Activated gamma-delta T cell treated with Interleukin-2 at 50 U/mL for 16 hours (primary cell): ENCODE results near the gene TBL1X.
A peak's percentile ranks its signal among the peaks of the same experiment; 100 is the strongest.

Source experiments
- DNase-seq: peaks from one replicate; pipeline ENCODE4 v3.0.0-alpha.2; 2020

The TBL1X gene

DNA sequence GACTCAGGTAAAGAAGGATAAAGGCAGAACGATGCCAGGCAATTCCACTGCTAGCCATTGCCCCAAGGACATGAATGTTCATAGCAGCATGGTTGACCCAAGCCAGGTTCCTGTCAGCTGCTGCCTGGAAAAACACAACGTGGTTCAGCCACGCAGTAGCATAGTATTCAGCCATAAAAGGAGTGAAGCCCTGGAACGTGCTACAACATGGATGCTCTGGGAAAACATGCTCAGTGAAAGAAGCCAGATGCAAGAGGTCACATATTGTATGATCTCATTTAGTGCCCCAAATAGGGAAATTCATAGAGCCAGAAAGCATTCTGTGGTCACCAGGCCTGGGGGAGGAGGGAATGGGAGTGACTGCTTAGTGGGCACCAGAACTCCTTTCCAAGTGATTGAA lies 170.9 kb downstream of the TBL1X start:
- no peak for DNase-seq

DNA sequence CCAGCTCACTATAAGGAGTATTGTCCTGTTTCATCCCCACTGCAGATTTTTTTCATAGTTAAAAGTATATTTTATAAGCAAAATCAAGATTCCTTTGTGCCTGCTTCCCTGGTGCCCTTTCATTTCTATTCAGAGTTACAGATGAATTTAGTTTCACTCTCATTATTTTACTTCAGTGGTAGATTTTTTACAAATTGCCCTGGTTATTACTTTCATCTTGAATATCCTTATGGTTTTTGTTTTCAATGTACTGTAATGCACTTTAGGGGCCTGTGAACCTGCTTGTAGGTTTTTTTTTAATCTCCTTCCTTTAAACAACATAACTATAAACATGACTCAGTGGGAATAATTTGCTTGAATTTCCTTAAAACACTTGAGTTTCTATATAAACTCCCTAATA lies 174.0 kb downstream of the TBL1X start:
- DNase-seq, result no peak

DNA sequence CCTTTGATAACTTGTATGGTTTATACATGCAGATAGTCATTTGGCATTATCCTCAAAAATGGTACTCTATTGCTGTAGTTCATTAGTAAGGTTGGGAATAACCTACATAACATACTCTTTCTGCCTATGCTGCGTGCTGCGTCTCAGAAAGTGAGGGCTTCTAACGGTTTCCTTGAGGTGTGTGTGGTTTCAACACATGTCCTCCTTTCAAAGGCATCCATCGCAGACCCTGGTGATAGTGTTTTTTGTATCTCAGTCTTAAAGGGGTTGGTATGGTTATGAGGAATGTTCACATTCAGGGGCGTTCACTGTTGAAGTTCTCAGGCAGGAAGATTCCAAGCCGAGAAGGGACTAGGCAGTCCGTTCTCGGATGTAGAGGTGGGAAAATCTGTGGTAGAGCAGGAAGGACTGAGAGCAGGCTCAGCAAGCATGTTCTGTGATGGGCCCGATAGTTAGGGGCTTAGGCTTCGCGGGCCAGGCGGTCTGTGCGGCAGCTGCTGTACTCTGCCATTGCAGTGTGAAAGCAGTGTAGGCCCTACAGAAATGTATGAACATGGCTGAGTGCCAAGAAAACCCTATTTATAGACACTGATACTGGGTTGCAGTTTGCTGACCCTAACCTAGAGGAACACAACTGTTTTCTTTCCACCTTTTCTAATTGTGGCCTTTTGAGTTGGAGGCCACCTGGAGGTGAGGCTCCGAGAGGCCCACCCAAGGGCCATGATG lies 177.6 kb downstream of the TBL1X start:
- DNase-seq, result no peak

DNA sequence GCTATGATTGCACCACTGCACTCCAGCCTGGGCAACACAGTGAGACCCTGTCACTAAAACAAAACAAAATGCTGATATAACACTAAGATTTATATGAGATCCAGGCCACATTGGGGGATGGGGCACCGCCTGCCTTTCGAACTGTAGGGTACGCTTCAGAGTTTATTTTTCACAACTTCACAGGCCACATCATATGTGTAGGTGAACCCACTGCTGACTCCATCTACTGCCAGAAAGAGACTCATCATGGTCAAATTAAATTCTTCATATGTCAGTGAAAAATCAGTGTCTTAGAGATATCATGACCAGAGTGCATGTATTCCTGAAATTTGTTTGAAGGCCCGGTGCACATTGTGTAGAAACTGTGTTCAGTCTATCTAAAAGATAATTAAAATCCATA lies 178.9 kb downstream of the TBL1X start:
- no peak for DNase-seq

DNA sequence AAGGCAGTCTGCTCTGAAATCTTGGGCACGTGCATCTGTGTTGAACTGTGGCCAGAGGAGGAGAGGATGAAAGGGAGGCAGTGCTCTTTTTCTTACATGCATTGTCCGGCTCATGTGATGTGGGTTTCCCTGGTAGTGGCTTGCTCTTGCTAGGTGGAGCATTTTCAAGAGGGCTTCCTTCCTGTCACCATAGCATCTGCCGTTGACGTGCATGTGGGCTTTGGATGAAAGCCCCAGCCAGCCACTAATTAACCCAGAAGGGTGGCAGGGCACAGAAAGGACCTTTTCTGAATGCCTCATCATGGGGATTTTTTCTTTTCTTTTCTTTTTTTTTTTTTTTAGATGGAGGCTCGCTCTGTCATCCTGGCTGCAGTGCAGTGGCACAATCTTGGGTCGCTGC lies 179.5 kb downstream of the TBL1X start:
- DNase-seq, result peak; percentile 34

DNA sequence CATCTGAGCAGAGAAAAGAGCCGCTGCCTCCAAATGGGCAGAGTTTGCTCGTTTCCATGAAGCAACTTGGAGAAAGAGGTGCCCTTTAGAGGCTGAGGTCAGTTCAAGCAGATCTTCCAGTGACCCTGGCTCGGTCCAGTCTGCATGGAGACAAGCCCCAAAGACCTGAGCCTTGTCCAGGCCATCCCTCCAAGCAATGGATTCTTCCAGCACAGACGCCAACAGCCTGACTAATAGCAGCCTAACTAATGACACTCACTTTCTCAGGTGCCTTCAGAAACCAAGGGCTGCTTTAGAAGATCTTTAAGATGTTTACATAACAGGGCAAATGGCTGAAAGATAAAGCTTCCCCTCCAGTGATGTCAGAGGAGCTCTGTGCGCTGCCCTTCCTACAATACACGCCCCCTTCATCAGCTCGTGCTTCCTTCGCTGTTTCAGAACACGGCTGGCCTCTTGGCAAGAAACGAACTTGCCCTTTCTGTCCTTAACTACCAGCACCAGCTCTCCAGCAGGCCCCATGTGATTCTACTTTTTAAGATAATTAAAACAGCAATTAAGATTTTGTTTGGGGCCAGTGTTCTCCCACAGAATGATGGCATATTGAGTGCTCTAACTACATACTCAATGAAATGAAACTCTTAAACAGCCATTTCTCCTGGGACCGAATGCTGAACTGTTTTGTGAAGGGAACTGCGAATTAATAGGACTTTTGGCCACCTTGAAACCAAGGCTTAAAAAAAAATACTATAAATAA lies 181.8 kb downstream of the TBL1X start:
- no peak for DNase-seq

DNA sequence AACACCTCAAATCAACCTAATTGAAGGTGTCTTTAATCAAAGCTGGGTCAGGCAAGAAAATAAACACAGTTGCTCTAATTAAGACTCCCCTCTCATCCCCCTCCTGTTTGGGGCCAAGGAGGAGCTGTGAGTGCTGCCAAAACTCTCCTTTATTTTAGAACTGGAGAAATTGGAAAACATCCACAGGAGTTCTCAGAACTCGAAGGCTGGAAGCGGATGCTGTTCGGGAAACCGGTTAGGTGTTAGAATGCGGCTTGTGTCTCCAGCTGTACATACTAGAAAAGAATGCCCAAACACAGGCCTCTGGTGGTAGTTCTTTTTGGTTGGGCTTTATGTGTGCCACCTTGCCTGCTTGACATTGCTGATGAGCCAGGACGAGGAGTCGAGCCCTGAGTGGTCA lies 182.6 kb downstream of the TBL1X start:
- no peak for DNase-seq

DNA sequence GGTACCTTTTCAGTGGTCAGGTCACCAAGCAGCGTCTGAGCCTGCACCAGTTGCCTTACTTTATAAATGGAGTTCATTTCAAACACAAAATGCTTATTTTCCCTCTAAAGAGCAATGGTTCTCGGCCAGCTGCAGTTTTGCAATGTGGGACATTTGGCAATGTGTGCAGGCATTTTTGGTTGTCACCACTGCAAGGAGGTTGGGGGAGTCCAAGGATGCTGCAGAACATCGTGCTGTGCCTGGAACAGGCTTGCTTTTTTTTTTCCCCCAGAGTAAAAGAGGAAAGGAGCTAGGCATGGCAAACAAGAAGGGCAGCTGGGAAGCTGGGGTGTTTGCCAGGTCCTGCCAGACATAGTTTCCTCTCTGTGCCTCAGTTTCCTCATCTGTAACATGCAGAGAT lies 185.2 kb downstream of the TBL1X start:
- DNase-seq, result no peak

DNA sequence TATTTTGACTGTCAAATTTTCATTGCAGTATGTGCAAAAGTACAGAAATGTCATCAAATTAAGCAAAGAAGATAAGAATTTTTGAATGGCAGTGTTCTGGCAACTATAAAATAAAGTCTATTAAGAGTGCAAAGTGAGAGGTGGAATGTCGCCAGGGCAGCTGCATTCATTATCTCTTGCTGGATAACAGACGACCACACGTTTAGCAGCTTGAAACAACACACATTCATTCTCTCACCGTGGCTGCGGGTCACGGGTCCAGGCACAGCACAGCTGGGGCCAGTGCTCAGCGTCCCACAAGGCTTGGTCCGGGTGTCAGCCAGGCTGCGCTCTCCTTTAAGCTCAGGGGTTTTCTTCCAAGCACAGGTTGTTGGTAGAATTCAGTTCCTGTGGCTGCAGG lies 186.9 kb downstream of the TBL1X start:
- no peak for DNase-seq

DNA sequence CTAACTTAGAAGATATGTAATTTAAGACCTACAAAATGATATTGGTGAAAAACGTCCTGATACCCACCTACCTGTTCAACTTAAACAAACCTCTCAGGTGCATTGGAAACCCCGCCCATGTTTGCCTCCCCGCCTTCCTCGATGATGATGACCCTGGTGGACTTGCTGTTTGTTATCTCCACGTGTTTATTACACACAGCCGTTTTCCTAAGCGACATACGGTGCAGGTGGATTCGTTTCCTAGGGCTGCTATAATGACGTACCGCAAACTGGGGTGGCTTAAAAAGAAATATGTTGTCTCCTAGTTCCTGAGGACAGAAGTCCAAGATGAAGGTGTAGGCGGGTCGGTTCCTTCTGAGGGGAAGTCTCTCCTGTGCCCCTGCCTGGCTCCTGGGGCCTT lies 190.1 kb downstream of the TBL1X start:
- DNase-seq, result no peak

DNA sequence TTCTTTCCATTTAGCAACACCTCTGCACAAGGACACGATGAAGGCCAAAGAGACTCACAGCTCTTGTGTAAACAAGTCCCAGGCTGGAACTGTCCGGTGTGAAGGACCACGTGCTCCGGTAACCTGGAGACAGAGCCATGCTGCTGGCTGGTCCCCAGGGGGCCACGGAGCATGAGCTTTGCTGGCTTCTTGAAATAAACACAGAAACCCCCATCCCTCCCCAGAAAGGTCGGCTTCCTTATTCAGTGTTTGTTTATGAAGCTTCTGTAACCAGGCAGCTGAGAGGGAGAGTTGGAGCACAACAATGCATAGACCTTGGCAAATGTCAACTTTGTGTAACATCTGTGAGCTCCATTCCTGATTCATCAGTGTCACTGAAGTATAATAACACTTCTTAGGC lies 191.4 kb downstream of the TBL1X start:
- DNase-seq, result no peak

DNA sequence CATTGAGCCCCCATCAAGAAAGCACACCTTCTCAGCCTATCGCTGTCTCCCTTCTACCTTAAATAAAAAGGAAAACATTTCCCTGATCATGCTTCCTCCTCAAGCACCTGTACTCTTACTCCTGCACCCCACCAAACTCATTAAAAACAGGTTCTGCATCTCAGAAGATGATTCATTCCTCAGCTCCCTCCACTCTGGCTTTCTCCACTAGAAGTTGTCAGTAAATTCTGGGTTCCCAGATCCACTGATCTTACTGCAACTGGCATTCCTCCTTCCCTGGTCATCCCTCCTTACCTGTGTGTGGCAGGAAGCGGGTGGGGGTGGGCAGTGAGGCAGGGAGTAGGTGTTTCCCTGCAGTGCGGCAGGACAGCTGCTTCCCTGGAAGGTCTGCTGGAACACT lies 192.0 kb downstream of the TBL1X start:
- DNase-seq, result no peak

DNA sequence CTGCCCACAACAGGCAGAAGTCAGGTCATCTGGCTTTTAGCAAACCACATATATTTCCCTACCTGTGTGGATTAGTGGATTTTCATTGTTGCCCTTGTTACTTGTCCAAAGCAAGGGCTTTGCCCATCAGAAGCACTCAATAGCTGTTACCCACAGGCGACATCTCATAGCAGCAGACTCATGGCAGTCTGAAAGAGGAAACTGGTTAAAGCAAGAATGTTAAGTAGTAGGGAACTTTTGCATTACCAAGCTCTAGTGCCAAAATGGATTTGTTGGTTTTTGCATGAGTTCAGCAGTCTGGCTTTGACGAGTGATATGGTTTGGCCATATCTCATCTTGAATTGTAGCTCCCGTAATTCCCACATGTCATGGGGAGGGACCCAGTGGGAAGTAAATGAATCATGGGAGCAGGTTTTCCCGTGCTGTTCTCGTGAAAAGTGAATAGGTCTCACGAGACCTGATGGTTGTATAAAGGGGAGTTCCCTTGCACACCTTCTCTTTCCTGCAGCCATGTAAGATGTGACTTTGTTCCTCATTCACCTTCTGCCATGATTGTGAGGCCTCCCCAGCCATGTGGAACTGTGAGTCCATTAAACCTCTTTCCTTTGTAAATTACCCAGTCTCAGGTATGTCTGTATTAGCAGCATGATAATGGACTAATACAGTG lies 192.9 kb downstream of the TBL1X start:
- no peak for DNase-seq

DNA sequence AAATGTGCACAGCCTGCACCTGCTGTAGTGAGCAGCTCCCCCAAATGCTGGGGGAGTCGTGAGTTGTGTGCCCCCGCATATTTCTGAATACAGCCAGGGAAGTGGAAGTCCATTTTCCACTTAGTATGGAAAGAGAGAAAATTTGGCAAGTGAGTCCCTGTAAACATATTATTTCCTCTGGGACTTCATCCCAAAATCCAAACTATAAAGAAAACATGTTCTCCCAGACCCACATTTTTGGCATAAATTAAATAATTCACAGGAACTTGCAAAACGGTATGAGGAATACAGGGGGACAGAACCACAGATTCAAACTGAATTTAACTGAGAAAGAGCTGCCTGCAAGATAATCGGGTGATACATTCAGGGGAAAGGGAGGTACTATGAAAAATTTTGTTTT lies 193.6 kb downstream of the TBL1X start:
- no peak for DNase-seq

DNA sequence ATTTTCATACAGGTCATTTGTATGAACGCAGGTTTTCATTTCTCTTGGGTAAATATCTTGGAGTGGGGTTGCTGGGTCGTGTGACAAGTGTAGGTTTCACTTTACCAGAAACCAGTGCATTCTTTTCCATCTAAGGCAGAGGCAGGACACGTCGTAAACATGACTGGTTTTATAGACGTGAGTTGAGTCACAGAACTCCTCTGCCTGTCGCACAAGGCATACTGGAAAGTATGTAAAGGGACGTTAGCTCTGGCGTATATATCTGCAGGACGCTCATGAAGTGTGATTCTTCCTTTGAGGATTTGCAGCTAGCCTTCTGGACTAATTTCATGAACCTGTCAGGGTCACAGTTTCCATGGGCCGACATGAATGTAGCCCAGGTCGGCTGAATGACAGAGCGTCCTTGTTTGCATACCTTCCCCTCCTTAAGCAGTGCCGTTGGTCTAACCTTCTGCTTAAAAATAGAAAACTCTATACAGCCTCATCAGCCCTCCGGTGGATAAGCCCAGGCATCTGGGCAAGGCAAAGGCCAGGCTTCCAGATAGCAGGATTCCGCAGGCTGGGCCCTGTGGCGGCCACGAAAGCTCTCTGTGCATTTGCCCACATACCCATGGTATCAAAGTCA lies 194.8 kb downstream of the TBL1X start:
- no peak for DNase-seq

DNA sequence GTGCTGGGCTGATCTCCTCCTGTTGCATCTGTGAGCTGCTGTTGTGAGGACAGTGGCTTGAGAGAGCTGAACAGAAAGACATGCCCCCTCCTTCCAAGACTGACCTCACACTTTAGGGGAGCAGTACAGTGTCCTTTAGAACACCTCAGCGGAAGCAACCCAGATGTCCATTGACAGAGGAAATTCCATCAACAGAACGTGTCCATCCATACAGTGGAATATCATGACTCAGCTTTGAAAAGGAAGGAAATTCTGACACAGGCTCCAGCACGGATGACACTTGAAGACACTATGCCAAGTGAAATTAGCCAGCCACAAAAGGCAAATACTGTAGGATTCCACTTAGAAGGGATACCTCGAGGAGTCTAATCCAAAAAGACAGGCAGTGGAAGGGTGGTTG lies 197.3 kb downstream of the TBL1X start:
- no peak for DNase-seq

DNA sequence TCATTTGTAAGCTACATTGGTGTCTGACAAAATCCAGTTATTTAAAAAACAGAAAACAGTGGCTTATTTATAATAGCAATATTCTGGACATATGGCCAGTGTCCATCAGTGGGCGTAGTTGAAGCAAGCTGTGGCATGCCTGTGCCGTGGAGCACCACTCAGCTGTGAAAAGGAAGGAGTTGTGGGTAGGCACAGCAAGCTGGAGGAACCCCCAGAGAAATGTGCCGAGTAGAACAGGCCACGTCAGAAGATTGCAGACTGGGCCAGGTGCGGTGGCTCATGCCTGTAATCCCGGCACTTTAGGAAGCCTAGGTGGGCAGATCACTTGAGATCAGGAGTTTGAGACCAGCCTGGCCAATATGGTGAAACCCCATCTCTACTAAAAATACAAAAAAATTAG lies 198.4 kb downstream of the TBL1X start:
- DNase-seq, result no peak

DNA sequence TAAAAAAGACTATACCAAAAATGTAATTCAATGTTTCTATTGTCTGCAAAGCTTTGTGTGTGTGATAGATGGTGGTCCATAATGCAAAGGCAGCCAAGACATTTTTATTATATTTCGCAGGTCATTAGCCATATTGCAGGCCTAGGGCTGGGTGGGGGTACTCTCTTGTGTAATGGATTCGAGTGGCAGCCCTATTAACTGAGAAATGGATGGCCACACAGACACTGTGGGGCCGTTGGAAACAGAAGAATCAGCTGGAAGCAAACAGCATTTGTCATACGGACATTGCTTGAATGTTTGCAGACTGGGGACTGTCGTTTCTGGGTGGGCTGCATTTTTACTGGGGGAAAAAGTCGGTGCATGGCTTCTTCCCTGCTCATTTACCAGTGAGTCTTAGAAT lies 199.4 kb downstream of the TBL1X start:
- DNase-seq, result no peak

DNA sequence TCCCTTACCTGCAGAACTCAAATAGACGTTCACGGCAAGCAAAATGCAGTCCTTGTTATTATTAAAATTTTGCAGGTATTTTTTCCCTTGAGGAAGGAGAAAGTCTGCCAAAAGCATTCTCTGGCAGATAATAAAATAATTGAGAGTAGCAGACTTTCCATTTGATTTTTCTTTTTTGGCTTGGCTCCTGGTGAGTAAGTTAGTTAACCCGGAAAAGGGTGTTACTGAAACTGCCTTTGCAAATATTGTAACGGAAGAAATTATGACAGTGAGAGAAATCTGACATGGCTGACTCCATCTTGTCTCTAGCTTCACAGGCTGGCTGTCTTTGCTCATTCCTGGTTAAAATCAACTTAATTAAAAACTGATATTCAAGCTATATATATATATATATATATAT lies 200.3 kb downstream of the TBL1X start:
- DNase-seq, result no peak

DNA sequence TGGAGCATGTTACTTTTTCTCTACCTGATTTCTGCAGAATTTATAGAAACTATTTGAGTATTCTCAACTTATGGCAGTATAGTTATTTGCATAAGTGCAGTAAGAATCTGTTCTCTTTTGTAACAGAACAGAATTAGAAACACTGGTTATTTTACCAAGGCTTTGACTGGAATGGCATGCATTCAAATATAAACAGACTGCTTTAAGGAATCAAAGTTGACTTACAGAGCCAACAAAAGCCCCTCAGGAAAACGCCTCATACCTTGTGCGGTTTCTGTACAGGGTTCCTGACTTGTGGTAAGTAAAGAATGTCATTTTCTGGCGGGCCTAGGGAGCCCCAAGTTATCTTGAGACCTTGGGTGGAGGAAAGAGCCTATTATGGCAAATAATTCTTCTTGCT lies 203.7 kb downstream of the TBL1X start:
- DNase-seq, result no peak

DNA sequence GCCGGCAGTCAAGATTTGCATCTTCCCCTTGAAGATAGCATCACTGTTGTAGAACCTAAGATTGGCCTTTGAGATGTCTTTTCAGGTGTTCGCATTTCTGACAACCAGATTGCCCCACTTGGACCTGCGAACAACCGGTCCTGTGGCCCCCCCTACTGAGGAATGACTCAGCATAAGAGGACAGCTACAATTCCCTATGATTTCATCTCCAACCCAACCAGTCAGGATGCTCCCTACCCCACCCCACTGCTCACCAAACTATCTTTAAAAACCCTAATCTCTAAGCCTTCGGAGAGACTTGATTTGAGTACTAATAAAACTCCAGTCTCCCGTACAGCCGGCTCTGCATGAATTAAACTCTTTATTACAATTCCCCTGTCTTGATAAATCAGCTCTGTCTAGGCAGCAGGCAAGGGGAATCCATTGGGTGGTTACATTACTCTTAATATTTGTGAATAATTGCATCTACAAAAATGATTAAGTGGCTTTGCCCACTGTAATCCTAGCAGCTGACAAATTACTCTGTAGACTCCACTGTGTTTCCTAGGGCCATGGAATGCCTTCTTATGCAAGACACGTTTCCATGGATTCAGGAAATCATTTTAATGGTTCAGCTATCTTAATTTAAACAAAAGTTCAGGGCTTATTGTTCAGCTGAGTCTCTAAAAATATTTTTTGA lies 205.4 kb downstream of the TBL1X start:
- DNase-seq, result no peak

DNA sequence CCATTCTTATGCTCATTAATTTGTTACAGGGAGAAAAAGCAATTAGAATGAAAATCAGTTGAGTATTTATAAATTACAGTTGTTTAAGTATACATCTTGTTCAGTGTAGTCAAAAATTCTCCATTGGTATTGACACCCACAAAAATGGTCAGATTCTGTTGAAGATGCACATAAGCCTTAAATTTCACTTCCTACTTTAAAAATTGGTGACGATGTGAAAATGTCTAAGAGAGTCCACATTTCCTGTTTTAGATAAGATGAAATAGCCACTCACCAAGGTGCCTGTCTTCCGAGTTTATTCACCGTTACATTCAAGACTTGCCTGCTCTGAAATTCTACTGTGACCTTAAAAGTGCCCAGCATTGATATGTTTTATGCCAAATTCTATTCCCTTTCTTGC lies 207.1 kb downstream of the TBL1X start:
- DNase-seq, result no peak

DNA sequence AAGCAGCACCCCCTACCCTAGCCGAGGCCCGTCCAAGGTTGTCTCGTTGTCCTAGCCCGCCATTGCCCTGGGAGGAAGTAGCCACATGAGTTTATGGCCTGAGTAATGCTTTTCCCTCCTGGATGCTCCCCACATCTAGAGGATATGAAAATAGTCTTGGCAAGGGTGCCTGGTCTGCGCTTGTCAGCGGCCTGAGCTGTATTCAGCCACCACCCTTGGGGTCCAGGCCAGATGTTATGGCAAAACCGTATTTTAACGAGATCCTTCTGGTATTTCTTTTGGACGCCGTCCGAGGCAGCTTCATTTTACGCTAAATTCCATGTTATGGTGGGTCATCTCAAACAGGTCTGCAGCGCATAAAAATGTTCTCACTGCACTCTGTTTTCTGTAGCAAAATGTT lies 211.4 kb downstream of the TBL1X start:
- DNase-seq, result no peak
